Uterus (tissue), 4 donors: Measurements from ENCODE around the gene MON1B. TPM values are rescaled to one million over a fixed set of nuclear protein-coding genes. Genes with fewer than 3 reads are reported as not detected.
"Not testable (repeated sequence)": the region's sequence is repeated elsewhere in the genome, so short reads cannot be mapped to it uniquely, and the experiment has no call there.

Experiments
- DNase-seq, 2 donors: peaks; one replicate each; pipeline ENCODE4 v3.0.0-alpha.2; 2019 to 2020
- H3K27ac ChIP-seq, 2 donors: fragments of 200-600 bp; sonication (generic); 1 replicate in 1 of 2; 2 replicates in 1 of 2; pipeline ENCODE4 v1.5.1; 2016 to 2018
- H3K27me3 ChIP-seq, 2 donors: fragments of 200-600 bp; sonication (generic); one replicate each; pipeline ENCODE4 v1.5.1; 2018 to 2019; ENCODE audit warnings: control low read depth in 1 of 2
- H3K36me3 ChIP-seq, 2 donors: fragments of 200-600 bp; sonication (generic); one replicate each; pipeline ENCODE4 v1.5.1; 2019; ENCODE audit warnings: control low read depth in 1 of 2
- H3K4me1 ChIP-seq, 2 donors: fragments of 200-600 bp; sonication (generic); one replicate each; pipeline ENCODE4 v1.5.1; 2018 to 2019; ENCODE audit warnings: control low read depth in 1 of 2
- H3K4me3 ChIP-seq, 2 donors: fragments of 200-600 bp; sonication (generic); 1 replicate in 1 of 2; 2 replicates in 1 of 2; pipeline ENCODE4 v1.5.1; 2018 to 2019; ENCODE audit warnings: mild to moderate bottlenecking in 1 of 2
- H3K9me3 ChIP-seq, 2 donors: fragments of 200-600 bp; sonication (generic); one replicate each; pipeline ENCODE4 v1.5.1; 2019; ENCODE audit warnings: control low read depth in 1 of 2
- CTCF ChIP-seq, 4 experiments: fragments of 200-600 bp in 2 of 4; fragments of 450-650 bp in 2 of 4; sonication (generic) in 2 of 4; IDR thresholded peaks; one replicate each; pipeline ENCODE4 v1.5.1; 2016 to 2019; ENCODE audit warnings: antibody characterized with exemption in 4 of 4, mild to moderate bottlenecking in 2 of 4, moderate library complexity in 1 of 4
- POLR2A ChIP-seq, 2 donors: fragments of 450-650 bp; IDR thresholded peaks; one replicate each; pipeline ENCODE4 v1.6.1; 2016; ENCODE audit warnings: antibody characterized with exemption in 2 of 2, mild to moderate bottlenecking in 1 of 2, moderate library complexity in 1 of 2
- intact Hi-C: fragments of 100-400 bp; cut with DNase I; formaldehyde crosslinking; loops from one replicate; pipeline ENCODE4 v1.15.1; 2023; ENCODE audit warnings: low total_unique reads
- total RNA-seq, 4 donors: library from RNA; depleted of rRNA in 3 of 4; stranded (reverse); fragments of >200 nt in 3 of 4; gene quantifications; one replicate each; pipeline versions ENCODE4 v1.1.0 to v1.2.4, GENCODE V29; 2014 to 2023
- donor health status: DM: yes; HTN: yes; CAD: no.

The MON1B gene
- total RNA-seq, 4 donors from 2014 or later: 1.3 to 35.8 (median 20.2) TPM

DNA sequence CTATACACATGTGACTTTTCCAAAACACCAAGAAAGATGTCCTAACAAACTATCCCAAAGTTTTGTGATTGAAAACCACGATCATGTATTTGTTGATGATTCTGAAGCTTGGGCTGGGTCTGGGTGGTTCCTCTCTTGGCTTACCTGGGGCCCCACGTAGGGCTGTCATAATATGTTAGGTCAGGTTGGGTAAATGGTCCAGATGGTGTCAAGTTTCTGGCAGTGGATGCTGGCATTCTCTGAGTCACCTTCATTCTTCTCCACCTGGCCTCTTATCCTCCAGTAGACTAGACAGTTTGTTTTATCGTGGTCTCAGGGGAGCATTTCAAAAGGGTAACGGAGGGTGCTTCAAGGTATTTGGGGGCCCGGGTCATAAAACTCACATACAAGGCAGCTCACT, 47.6 kb downstream of the MON1B start:
- Histone ChIP-seq H3K27me3 (no peaks in the 10 kb centered on the region), H3K36me3 (no peaks in the 10 kb centered on the region), H3K27ac (no peak overlapping the region), H3K9me3 (no peaks in the 10 kb centered on the region), H3K4me1 (no peaks in the 10 kb centered on the region), H3K4me3 (no peak overlapping the region)
- intact Hi-C loops: loop anchor here (5.0 kb wide), 1 partner anchor 349 kb away; no protein-coding TSS in a partner anchor
- TF ChIP-seq POLR2A (IDR thresholded peaks at IDR 0.05) (no peak), CTCF (IDR thresholded peaks at IDR 0.05) (no peak)
- DNase-seq: no peak

GRCh38 chr16:77242471-77242870, 51.5 kb downstream of the MON1B start:
- intact Hi-C loops, H3K27me3 ChIP-seq, H3K36me3 ChIP-seq: not testable (repeated sequence)

GRCh38 chr16:77246150-77246549, 55.2 kb downstream of the MON1B start:
- Histone ChIP-seq H3K4me1 (no peaks in the 10 kb centered on the region), H3K27me3 (no peaks in the 10 kb centered on the region), H3K36me3 (no peaks in the 10 kb centered on the region), H3K27ac (no peak overlapping the region), H3K4me3 (no peak overlapping the region), H3K9me3 (no peaks in the 10 kb centered on the region)
- TF ChIP-seq POLR2A (IDR thresholded peaks at IDR 0.05): no peak
- TF ChIP-seq CTCF (IDR thresholded peaks at IDR 0.05): no peak
- no peak for DNase-seq
- intact Hi-C loops: no loop called here

More at GRCh38 chr16:77242471-77242870, 51.5 kb downstream of the MON1B start:
- not testable (repeated sequence) for H3K27ac ChIP-seq, DNase-seq, H3K9me3 ChIP-seq, H3K4me1 ChIP-seq, H3K4me3 ChIP-seq

DNA sequence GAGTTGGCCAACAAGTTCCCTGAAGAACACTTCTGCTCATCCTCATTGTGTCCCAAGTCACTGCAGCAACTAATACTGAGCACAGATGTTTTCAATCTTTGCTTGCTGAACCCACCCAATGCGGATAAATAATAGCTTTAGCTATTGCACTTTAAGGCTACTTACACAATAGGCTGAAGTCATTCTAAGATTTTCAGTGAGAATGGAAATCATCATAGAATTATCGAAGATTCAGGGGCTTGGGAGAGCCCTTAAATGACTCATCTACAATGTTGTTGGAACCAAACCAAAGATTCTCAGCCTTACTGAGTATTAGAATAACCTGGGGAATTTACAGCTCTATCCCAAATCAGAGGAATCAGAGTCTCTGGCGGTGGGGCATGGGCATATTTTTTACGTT, 59.4 kb downstream of the MON1B start:
- no peak for DNase-seq
- Histone ChIP-seq H3K4me1 (no peaks in the 10 kb centered on the region), H3K4me3 (no peak overlapping the region), H3K36me3 (no peaks in the 10 kb centered on the region), H3K9me3 (no peaks in the 10 kb centered on the region), H3K27ac (no peak overlapping the region), H3K27me3 (no peaks in the 10 kb centered on the region)
- TF ChIP-seq CTCF (IDR thresholded peaks at IDR 0.05) (no peak), POLR2A (IDR thresholded peaks at IDR 0.05) (no peak)
- intact Hi-C loops: no loop called here

Other genes starting within 250 kb of the MON1B start
- gene SYCE1L, start 8.2 kb downstream of the MON1B start, total RNA-seq: 10 to 100 TPM in 1 of 4 donors, under 1 TPM in 1, not detected in 2; 0.48 to 11.4 TPM
- 1 to 10 TPM in 2 of 4 donors, not detected in 2; 3.5 to 5.3 TPM for gene ADAMTS18, start 243.8 kb downstream of the MON1B start, total RNA-seq